ENCODE results near the gene SNX13. TPM values are rescaled to one million over a fixed set of nuclear protein-coding genes. Genes with fewer than 3 reads are reported as not detected.
"Not testable (repeated sequence)": the region's sequence is repeated elsewhere in the genome, so short reads cannot be mapped to it uniquely, and the experiment has no call there.

Gene SNX13
- total RNA-seq, 1 donor from 2014 or later = 65.8 TPM

DNA sequence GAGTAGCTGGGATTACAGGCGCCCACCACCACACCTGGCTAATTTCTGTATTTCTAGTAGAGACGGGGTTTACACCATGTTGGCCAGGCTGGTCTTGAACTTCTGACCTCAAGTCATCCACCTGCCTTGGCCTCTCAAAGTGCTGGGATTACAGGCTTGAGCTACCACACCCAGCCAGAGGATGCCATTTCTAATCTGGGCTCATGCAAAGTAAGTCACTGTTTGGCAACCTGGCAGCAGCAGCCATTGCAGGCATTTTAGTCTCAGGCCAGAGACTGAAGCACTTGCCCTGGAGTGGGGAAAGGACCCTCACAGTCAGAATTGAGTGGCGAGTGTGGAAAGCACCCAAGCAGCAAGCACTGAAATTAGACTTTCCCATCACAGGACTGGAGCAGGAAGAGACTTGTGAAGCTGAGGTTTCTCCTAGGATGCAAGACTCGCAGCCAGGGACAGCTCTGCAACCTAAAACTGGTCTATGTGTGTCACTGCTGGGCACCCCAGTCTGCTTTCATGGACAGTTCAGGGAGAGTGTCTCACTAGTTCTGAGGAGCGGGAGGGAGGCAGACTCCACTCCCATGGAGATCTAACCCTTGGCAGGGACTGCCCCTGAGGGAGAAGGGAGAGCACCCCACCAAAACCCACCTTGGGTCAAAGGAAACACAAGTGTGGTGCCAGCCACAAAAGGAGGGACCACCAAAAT lies 27.6 kb downstream of the SNX13 start:
- no peak for DNase-seq (ENCODE audit: low spot score)

- no peak for DNase-seq (ENCODE audit: low spot score)
Observed at GRCh38 chr7:17912050-17912449, 28.2 kb downstream of the SNX13 start.

DNA sequence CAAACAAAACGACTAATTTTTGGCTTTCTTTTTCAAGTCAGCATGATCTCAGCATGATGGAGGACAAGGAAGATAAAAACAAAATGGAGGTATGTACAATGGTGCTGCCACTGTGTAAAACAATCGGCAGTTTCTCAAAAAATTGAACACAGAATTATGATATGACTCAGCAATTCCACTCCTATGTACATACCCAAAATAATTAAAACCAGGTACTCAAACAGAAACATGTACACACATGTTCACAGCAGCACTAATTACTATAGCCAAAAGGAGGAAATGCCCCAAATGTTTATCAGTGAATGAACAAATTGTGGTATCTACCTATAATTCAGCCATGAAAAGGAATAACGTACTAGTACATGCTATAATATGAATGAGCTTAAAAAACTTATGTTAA lies 29.9 kb downstream of the SNX13 start:
- no peak for DNase-seq (ENCODE audit: low spot score)

- not testable (repeated sequence) for DNase-seq (ENCODE audit: low spot score)
Observed at GRCh38 chr7:17909310-17909709, 31.0 kb downstream of the SNX13 start.

DNA sequence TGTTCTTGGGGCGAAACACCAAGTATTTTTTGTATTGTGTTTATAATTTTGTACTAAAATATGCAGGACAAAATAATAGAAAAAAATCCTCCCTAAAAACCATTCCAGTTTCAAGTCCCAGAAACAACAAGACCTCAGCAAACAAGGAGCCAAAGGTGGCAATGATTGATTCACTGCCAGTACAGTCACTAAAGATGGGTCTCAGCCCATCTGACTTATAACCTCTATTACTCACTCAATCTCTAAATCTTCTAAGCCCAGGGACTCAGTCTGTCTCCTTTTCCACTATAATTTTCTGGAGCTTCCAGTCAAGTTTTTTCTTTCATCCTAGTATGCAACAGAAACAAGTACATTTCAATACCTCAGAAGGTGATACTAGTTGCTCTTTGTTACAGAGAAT lies 33.3 kb downstream of the SNX13 start:
- DNase-seq (ENCODE audit: low spot score) = no peak

GRCh38 chr7:17903337-17903736 lies 37.0 kb downstream of the SNX13 start:
- no peak for DNase-seq (ENCODE audit: low spot score)

GRCh38 chr7:17902599-17902998 lies 37.7 kb downstream of the SNX13 start:
- no peak for DNase-seq (ENCODE audit: low spot score)

DNA sequence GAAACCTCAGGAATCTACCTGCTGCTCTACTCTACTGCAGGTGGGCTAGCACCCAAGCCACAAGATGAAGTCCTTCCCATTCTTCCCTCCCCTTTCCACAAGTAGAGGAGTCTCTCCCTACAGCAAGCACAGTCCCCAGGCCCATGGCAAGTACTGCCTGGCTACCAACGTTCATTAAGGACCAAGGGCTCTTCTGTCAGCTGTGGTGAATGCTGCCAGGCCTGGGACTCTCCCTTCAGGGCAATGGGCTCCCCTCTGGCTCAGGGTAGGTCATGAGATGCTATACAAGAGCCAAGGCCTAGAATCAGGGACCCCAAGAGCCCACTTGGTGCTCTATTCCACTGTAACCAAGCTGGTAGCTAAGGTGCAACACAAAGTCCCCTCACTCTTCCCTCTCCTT lies 39.8 kb downstream of the SNX13 start:
- no peak for DNase-seq (ENCODE audit: low spot score)

DNA sequence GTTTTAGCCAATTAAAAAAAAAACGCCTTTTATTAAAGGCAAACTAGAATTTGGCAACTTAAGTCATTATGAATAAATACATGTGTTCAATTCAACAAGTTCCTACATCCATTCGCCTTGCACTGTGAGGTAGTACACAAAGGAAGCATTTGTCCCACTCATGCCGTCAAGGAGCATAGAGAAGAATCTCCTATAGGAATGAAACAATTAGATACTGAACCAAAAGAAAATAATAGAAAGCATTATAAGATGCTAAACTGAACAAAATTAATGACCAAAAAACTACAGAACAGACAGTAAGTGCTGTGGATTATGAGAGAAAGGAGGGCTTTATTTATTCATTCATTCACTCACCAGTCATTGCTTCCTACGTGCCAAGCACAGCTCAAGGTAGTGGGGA lies 42.2 kb downstream of the SNX13 start:
- DNase-seq (ENCODE audit: low spot score) = no peak

GRCh38 chr7:17887286-17887685 lies 53.0 kb downstream of the SNX13 start:
- DNase-seq (ENCODE audit: low spot score) = no peak

DNA sequence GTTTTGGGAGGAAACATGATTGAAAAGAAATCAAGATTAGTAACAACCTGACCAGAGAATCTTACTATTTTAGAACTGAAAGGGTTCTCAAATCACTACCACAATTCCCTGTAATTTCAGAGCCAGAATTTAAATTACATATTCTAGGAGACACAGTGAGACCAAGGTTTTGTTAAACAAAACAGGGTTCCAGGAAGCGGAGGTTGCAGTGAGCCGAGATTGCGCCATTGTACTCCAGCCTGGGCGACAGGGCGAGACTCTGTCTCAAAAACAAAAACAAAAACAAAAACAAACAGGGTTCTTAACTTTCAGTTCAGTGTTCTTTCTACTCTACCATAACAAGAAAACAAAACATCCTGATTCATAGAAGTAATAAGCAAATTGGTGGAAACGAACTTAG lies 57.6 kb downstream of the SNX13 start:
- DNase-seq (ENCODE audit: low spot score) = no peak

GRCh38 chr7:17879075-17879661 lies 61.1 kb downstream of the SNX13 start:
- no peak for DNase-seq (ENCODE audit: low spot score)

- DNase-seq (ENCODE audit: low spot score) = no peak
Observed at GRCh38 chr7:17878627-17879026, 61.7 kb downstream of the SNX13 start.

GRCh38 chr7:17871815-17872533 lies 68.3 kb downstream of the SNX13 start:
- DNase-seq (ENCODE audit: low spot score) = no peak

- no peak for DNase-seq (ENCODE audit: low spot score)
Observed at GRCh38 chr7:17870406-17870805, 69.9 kb downstream of the SNX13 start.

- DNase-seq (ENCODE audit: low spot score) = no peak
Observed at GRCh38 chr7:17863809-17864143, 76.5 kb downstream of the SNX13 start.

- no peak for DNase-seq (ENCODE audit: low spot score)
Observed at GRCh38 chr7:17863095-17863808, 77.0 kb downstream of the SNX13 start.

DNA sequence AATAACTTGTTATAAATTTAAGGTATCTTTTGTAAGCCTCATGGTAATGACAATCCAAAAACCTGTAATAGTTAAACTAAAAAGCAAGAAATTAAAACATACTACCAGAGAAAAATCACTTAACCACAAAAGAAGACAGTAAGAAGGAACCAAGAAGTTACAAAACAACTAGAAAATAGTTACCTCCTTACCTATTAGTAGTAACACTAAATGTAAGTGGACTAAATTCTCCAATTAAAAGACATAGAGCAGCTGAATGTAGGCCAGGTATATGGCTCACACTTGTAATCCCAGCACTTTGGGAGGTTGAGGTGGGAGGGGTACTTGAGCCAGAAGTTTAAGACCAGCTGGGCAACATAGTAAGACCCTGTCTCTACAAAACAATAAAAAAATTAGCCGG lies 84.0 kb downstream of the SNX13 start:
- DNase-seq (ENCODE audit: low spot score) = no peak

GRCh38 chr7:17855202-17855601 lies 85.1 kb downstream of the SNX13 start:
- DNase-seq (ENCODE audit: low spot score) = no peak

GRCh38 chr7:17854261-17855047 lies 85.8 kb downstream of the SNX13 start:
- DNase-seq (ENCODE audit: low spot score) = no peak

DNA sequence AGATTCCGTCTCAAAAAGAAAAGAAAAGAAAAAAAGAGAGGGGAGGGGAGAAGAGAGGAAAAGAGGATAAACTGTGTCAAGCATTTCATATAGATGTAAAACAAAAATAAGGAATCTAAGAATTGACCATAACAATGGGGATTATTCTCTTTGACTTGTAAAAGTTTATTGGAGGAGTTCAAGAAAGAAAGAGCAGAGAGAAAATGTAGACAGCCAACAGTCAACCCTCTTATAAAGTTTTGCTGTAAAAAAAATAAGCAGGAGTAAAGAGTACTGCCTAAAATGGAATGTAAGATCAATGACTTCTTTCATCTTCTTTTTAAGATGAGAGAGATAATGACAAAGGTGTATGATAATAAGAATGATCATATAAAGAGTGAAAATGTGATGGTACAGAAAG lies 87.9 kb downstream of the SNX13 start:
- no peak for DNase-seq (ENCODE audit: low spot score)

All from mesenteric fat pad (tissue), 1 donor.